Vagina (tissue), 2 donors: ENCODE results near the gene LIN7C. TPM values are rescaled to one million over a fixed set of nuclear protein-coding genes. Genes with fewer than 3 reads are reported as not detected.

Source experiments
- DNase-seq, 2 donors: peaks; one replicate each; pipeline ENCODE4 v3.0.0-alpha.2; 2017; ENCODE audit errors: extremely low spot score in 2 of 2
- H3K27ac ChIP-seq: fragments of 200-600 bp; sonication (generic); one replicate; pipeline ENCODE4 v1.5.1; 2019
- H3K27me3 ChIP-seq: fragments of 200-600 bp; sonication (generic); one replicate; pipeline ENCODE4 v1.5.1; 2019
- H3K36me3 ChIP-seq, 2 donors: fragments of 200-600 bp; sonication (generic); one replicate each; pipeline ENCODE4 v1.5.1; 2017 to 2019
- H3K4me1 ChIP-seq: fragments of 200-600 bp; sonication (generic); one replicate; pipeline ENCODE4 v1.5.1; 2019
- H3K4me3 ChIP-seq, 2 donors: fragments of 200-600 bp; sonication (generic); 1 replicate in 1 of 2; 2 replicates in 1 of 2; pipeline ENCODE4 v1.5.1; 2016 to 2019
- H3K9me3 ChIP-seq: fragments of 200-600 bp; sonication (generic); one replicate; pipeline ENCODE4 v1.5.1; 2019
- CTCF ChIP-seq, 3 experiments: fragments of 450-650 bp in 2 of 3; fragments of 200-600 bp in 1 of 3; sonication (generic) in 1 of 3; IDR thresholded peaks; one replicate each; pipeline ENCODE4 v1.5.1; 2017 to 2019; ENCODE audit warnings: antibody characterized with exemption in 3 of 3, mild to moderate bottlenecking in 2 of 3, moderate library complexity in 2 of 3
- POLR2A ChIP-seq, 2 donors: fragments of 450-650 bp; IDR thresholded peaks; one replicate each; pipeline ENCODE4 v1.6.1; 2017; ENCODE audit warnings: antibody characterized with exemption in 2 of 2, mild to moderate bottlenecking in 2 of 2, moderate library complexity in 2 of 2
- POLR2AphosphoS5 ChIP-seq, 2 donors: sonication (generic); formaldehyde crosslinking; IDR thresholded peaks; one replicate each; pipeline ENCODE4 v1.9.0; 2017; ENCODE audit warnings: antibody characterized with exemption in 2 of 2, mild to moderate bottlenecking in 2 of 2, low read depth in 1 of 2; ENCODE audit not compliant: insufficient read depth in 1 of 2
- intact Hi-C: fragments of 100-400 bp; cut with DNase I; formaldehyde crosslinking; loops from one replicate; pipeline ENCODE4 v1.15.1; 2023
- total RNA-seq: library from RNA; depleted of rRNA; stranded (reverse); fragments of >200 nt; gene quantifications from one replicate; pipeline ENCODE4 v1.2.3, GENCODE V29; 2016

Gene LIN7C
- total RNA-seq, 1 donor from 2014 or later, result 30.9 TPM

- intact Hi-C loops, result no loop called here
- peak in 1 of 2 donors; percentile 51 for TF ChIP-seq POLR2AphosphoS5 (IDR thresholded peaks at IDR 0.05; ENCODE audit: insufficient read depth in 1 of 2, low read depth in 1 of 2)
- no peak for TF ChIP-seq CTCF (IDR thresholded peaks at IDR 0.05)
Measured at GRCh38 chr11:27468209-27468994, 38.2 kb downstream of the LIN7C start.

GRCh38 chr11:27467181-27467913 is 39.2 kb downstream of the LIN7C start:
- Histone ChIP-seq H3K4me3 (no peak overlapping the region), H3K4me1 (peaks cover 53% of the 10 kb centered on the region), H3K27ac (no peak overlapping the region), H3K9me3 (no peaks in the 10 kb centered on the region), H3K27me3 (no peaks in the 10 kb centered on the region), H3K36me3 (no peaks in the 10 kb centered on the region)
- TF ChIP-seq POLR2AphosphoS5 (IDR thresholded peaks at IDR 0.05; ENCODE audit: insufficient read depth in 1 of 2, low read depth in 1 of 2), result no peak
- no peak for TF ChIP-seq POLR2A (IDR thresholded peaks at IDR 0.05)
- no peak for TF ChIP-seq CTCF (IDR thresholded peaks at IDR 0.05)
- intact Hi-C loops, result no loop called here
- no peak for DNase-seq

More at GRCh38 chr11:27468209-27468994, 38.2 kb downstream of the LIN7C start:
- DNase-seq, result no peak
- Histone ChIP-seq H3K4me3 (peak overlapping the region in 1 of 2 donors; percentile 81), H3K4me1 (peaks cover 58% of the 10 kb centered on the region), H3K9me3 (no peaks in the 10 kb centered on the region), H3K27me3 (no peaks in the 10 kb centered on the region), H3K36me3 (no peaks in the 10 kb centered on the region), H3K27ac (no peak overlapping the region)

GRCh38 chr11:27466363-27466762 is 40.2 kb downstream of the LIN7C start:
- H3K27ac ChIP-seq, result no peak overlapping the region
- peaks cover 51% of the 10 kb centered on the region for H3K4me1 ChIP-seq

GRCh38 chr11:27465629-27466028 is 40.9 kb downstream of the LIN7C start:
- H3K4me1 ChIP-seq, result peaks cover 43% of the 10 kb centered on the region
- H3K4me3 ChIP-seq, result no peak overlapping the region
- H3K27me3 ChIP-seq, result no peaks in the 10 kb centered on the region
- no peak for DNase-seq
- H3K27ac ChIP-seq, result no peak overlapping the region
- intact Hi-C loops, result no loop called here
- TF ChIP-seq POLR2A (IDR thresholded peaks at IDR 0.05) (no peak), POLR2AphosphoS5 (IDR thresholded peaks at IDR 0.05; ENCODE audit: insufficient read depth in 1 of 2, low read depth in 1 of 2) (no peak)
- H3K36me3 ChIP-seq, result no peaks in the 10 kb centered on the region
- no peaks in the 10 kb centered on the region for H3K9me3 ChIP-seq

More at GRCh38 chr11:27466363-27466762, 40.2 kb downstream of the LIN7C start:
- DNase-seq, result no peak
- no peak for TF ChIP-seq CTCF (IDR thresholded peaks at IDR 0.05)
- no peak for TF ChIP-seq POLR2A (IDR thresholded peaks at IDR 0.05)
- TF ChIP-seq POLR2AphosphoS5 (IDR thresholded peaks at IDR 0.05; ENCODE audit: insufficient read depth in 1 of 2, low read depth in 1 of 2), result no peak
- intact Hi-C loops, result no loop called here
- Histone ChIP-seq H3K9me3 (no peaks in the 10 kb centered on the region), H3K36me3 (no peaks in the 10 kb centered on the region), H3K27me3 (no peaks in the 10 kb centered on the region), H3K4me3 (no peak overlapping the region)

- no peak for DNase-seq
- Histone ChIP-seq H3K9me3 (no peaks in the 10 kb centered on the region), H3K36me3 (no peaks in the 10 kb centered on the region), H3K27me3 (no peaks in the 10 kb centered on the region), H3K4me1 (peaks cover 36% of the 10 kb centered on the region), H3K4me3 (no peak overlapping the region), H3K27ac (no peak overlapping the region)
- TF ChIP-seq CTCF (IDR thresholded peaks at IDR 0.05), result no peak
- no peak for TF ChIP-seq POLR2A (IDR thresholded peaks at IDR 0.05)
- no peak for TF ChIP-seq POLR2AphosphoS5 (IDR thresholded peaks at IDR 0.05; ENCODE audit: insufficient read depth in 1 of 2, low read depth in 1 of 2)
- intact Hi-C loops, result no loop called here
Measured at GRCh38 chr11:27464909-27465308, 41.7 kb downstream of the LIN7C start.
